ENCODE results near the gene WDR7. TPM values are rescaled to one million over a fixed set of nuclear protein-coding genes. Genes with fewer than 3 reads are reported as not detected.
A peak's percentile ranks its signal among the peaks of the same experiment; 100 is the strongest.

The WDR7 gene
- total RNA-seq, 6 experiments from 2014 or later = 10.4 to 18.8 (median 15.3) TPM

GRCh38 chr18:57026316-57026715 lies 375.2 kb downstream of the WDR7 start:
- intact Hi-C loops (cut with DNase I) = no loop called here
- 94% methylated on average over 2 of the region's 2 CpGs for WGBS (ENCODE audit: insufficient coverage, low coverage, low lambda C conversion rate, missing lambda C conversion rate)
- no peaks in the 10 kb centered on the region for H3K9me3 ChIP-seq
- ATAC-seq (no peak), DNase-seq (no peak)
- no peak for TF ChIP-seq POLR2A (IDR thresholded peaks at IDR 0.05)
- no peak for TF ChIP-seq CTCF (IDR thresholded peaks at IDR 0.05)
- no peak overlapping the region for H3K27ac ChIP-seq
- H3K4me1 ChIP-seq = peaks cover 0 to 21% (median 4%) of the 10 kb centered on the region in 4 donors
- H3K36me3 ChIP-seq = no peaks in the 10 kb centered on the region
- no peak overlapping the region for H3K4me3 ChIP-seq
- H3K27me3 ChIP-seq = no peaks in the 10 kb centered on the region

GRCh38 chr18:57027190-57027708 lies 376.1 kb downstream of the WDR7 start:
- peak; percentile 57 to 78 (median 63) for DNase-seq
- WGBS (ENCODE audit: insufficient coverage, low coverage, low lambda C conversion rate, missing lambda C conversion rate) = 14% methylated on average over 10 of the region's 15 CpGs
- ATAC-seq = peak; percentile 79 to 93 (median 92)
- intact Hi-C loops (cut with DNase I) = no loop called here
- Histone ChIP-seq H3K27me3 (no peaks in the 10 kb centered on the region), H3K36me3 (no peaks in the 10 kb centered on the region), H3K4me3 (no peak overlapping the region), H3K27ac (no peak overlapping the region), H3K4me1 (peaks cover 0 to 21% (median 4%) of the 10 kb centered on the region in 4 donors), H3K9me3 (no peaks in the 10 kb centered on the region)
- TF ChIP-seq CTCF (IDR thresholded peaks at IDR 0.05) = no peak
- no peak for TF ChIP-seq POLR2A (IDR thresholded peaks at IDR 0.05)

- WGBS (ENCODE audit: insufficient coverage, low coverage, low lambda C conversion rate, missing lambda C conversion rate) = 92% methylated on average over 5 of the region's 5 CpGs
- H3K27ac ChIP-seq = no peak overlapping the region
- no peak for ATAC-seq
- TF ChIP-seq CTCF (IDR thresholded peaks at IDR 0.05) (peak in 1 of 4 donors; percentile 4), POLR2A (IDR thresholded peaks at IDR 0.05) (no peak)
- no peak for DNase-seq
- H3K27me3 ChIP-seq = no peaks in the 10 kb centered on the region
- peaks cover 0 to 1% (median 0%) of the 10 kb centered on the region in 4 donors for H3K36me3 ChIP-seq
- H3K4me1 ChIP-seq = peaks cover 0 to 21% (median 4%) of the 10 kb centered on the region in 4 donors
- H3K9me3 ChIP-seq = no peaks in the 10 kb centered on the region
- intact Hi-C loops (cut with DNase I) = no loop called here
- H3K4me3 ChIP-seq = no peak overlapping the region
Measured at GRCh38 chr18:57029761-57030160, 378.6 kb downstream of the WDR7 start.

- no peak overlapping the region for H3K4me3 ChIP-seq
- no peak for DNase-seq
- H3K27me3 ChIP-seq = no peaks in the 10 kb centered on the region
- no peak for TF ChIP-seq CTCF (IDR thresholded peaks at IDR 0.05)
- no peak for TF ChIP-seq POLR2A (IDR thresholded peaks at IDR 0.05)
- no peak overlapping the region for H3K27ac ChIP-seq
- peaks cover 0 to 21% (median 4%) of the 10 kb centered on the region in 4 donors for H3K4me1 ChIP-seq
- 50% methylated on average over 5 of the region's 5 CpGs for WGBS (ENCODE audit: insufficient coverage, low coverage, low lambda C conversion rate, missing lambda C conversion rate)
- H3K36me3 ChIP-seq = peaks cover 0 to 1% (median 0%) of the 10 kb centered on the region in 4 donors
- H3K9me3 ChIP-seq = no peaks in the 10 kb centered on the region
- intact Hi-C loops (cut with DNase I) = no loop called here
- peak; percentile 65 to 78 (median 72) for ATAC-seq
Measured at GRCh38 chr18:57030417-57030816, 379.3 kb downstream of the WDR7 start.
